MM.1S (cell line): ENCODE results near the gene NLRC3.
A peak's percentile ranks its signal among the peaks of the same experiment; 100 is the strongest.

Source experiments
- DNase-seq: peaks from one replicate; pipeline ENCODE4 v3.0.0-alpha.2; 2015
- H2AFZ ChIP-seq: fragments of 300-600 bp; sonication (generic); 2 replicates; pipeline ENCODE4 v1.6.0; 2016; ENCODE audit warnings: antibody characterized with exemption, low read length
- H3F3A ChIP-seq: fragments of 300-600 bp; sonication (generic); 2 replicates; pipeline ENCODE4 v1.6.1; 2016; ENCODE audit warnings: mild to moderate bottlenecking, antibody characterized with exemption, low read length, moderate library complexity, mixed read lengths; ENCODE audit not compliant: insufficient read depth
- H3K27ac ChIP-seq: fragments of 300-600 bp; sonication (generic); 2 replicates; pipeline ENCODE4 v1.5.1; 2016; ENCODE audit warnings: mild to moderate bottlenecking, low read length
- H3K27me3 ChIP-seq: fragments of 300-600 bp; sonication (generic); replicated peaks from 2 replicates; pipeline ENCODE4 v1.6.0; 2016; ENCODE audit warnings: low read length; ENCODE audit not compliant: insufficient read depth
- H3K36me3 ChIP-seq: fragments of 300-600 bp; sonication (generic); replicated peaks from 2 replicates; pipeline ENCODE4 v1.6.1; 2016; ENCODE audit warnings: mild to moderate bottlenecking, low read length, mixed read lengths; ENCODE audit not compliant: insufficient read depth
- H3K4me1 ChIP-seq: fragments of 300-600 bp; sonication (generic); 2 replicates; pipeline ENCODE4 v1.6.1; 2016; ENCODE audit warnings: low read length, mixed read lengths
- H3K4me2 ChIP-seq: fragments of 300-600 bp; sonication (generic); 2 replicates; pipeline ENCODE4 v1.6.0; 2016; ENCODE audit warnings: low read depth, low read length
- H3K4me3 ChIP-seq: fragments of 300-600 bp; sonication (generic); 2 replicates; pipeline ENCODE4 v1.5.1; 2016; ENCODE audit warnings: low read length, mixed read lengths
- H3K79me2 ChIP-seq: fragments of 300-600 bp; sonication (generic); 2 replicates; pipeline ENCODE4 v1.6.1; 2016; ENCODE audit warnings: mixed run types, low read length, mixed read lengths
- H3K9ac ChIP-seq: fragments of 300-600 bp; sonication (generic); 2 replicates; pipeline ENCODE4 v1.6.1; 2016; ENCODE audit warnings: low read length, mixed read lengths
- H3K9me2 ChIP-seq: fragments of 300-600 bp; sonication (generic); replicated peaks from 2 replicates; pipeline ENCODE4 v1.6.1; 2016; ENCODE audit warnings: mild to moderate bottlenecking, low read length, mixed read lengths; ENCODE audit not compliant: insufficient read depth
- H3K9me3 ChIP-seq: fragments of 300-600 bp; sonication (generic); replicated peaks from 2 replicates; pipeline ENCODE4 v1.6.1; 2016; ENCODE audit warnings: mild to moderate bottlenecking, low read length, mixed read lengths; ENCODE audit not compliant: insufficient read depth
- H4K20me1 ChIP-seq: fragments of 300-600 bp; sonication (generic); 2 replicates; pipeline ENCODE4 v1.6.1; 2016; ENCODE audit warnings: mild to moderate bottlenecking, low read length, moderate library complexity, mixed read lengths; ENCODE audit not compliant: insufficient read depth
- EZH2 ChIP-seq: fragments of 300-600 bp; sonication (generic); optimal IDR thresholded peaks from 2 replicates; pipeline ENCODE3; 2017; ENCODE audit warnings: low read depth, mild to moderate bottlenecking, antibody characterized with exemption, low read length, mixed read lengths
- EZH2phosphoT487 ChIP-seq: fragments of 300-600 bp; sonication (generic); IDR thresholded peaks from 2 replicates; pipeline ENCODE4 v1.6.1; 2018; ENCODE audit warnings: antibody characterized with exemption, low read length
- TF ChIP-seq, protein P1 (sequence below): fragments of 300-600 bp; sonication (generic); IDR thresholded peaks from 2 replicates; pipeline ENCODE4 v1.5.1; 2016; ENCODE audit warnings: antibody characterized with exemption, low read length, mixed read lengths

The NLRC3 gene

DNA sequence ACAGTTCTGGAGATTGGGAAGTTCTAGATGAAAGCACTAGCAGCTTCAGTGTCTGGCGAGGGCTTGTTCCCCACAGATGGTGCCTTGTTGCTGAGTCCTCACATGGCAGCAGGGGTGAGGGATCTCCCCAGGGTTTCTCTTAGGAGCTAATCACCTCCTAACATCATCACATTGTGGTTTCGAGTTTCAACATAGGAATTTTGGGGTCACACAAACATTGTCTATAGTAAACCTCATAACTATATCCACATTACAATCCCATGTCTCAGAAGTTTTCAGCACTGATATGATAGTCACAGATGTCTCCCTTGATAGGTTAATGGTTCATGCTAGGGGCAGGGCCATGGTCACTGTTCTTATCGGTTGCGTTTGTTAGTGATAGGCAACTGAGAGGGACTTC, 62.6 kb downstream of the NLRC3 start:
- Histone ChIP-seq H3F3A (peaks cover 9% of the 10 kb centered on the region), H3K27me3 (no peaks in the 10 kb centered on the region), H3K9ac (0 out of 2 replicates have a peak overlapping the region, but pooled peaks have one; percentile 23), H3K36me3 (no peaks in the 10 kb centered on the region), H3K4me1 (peaks cover 29% of the 10 kb centered on the region), H2AFZ (peak overlapping the region; percentile 13), H3K4me2 (peak overlapping the region; percentile 27), H3K4me3 (no peak overlapping the region; the same call in 1 of the 2 replicates), H4K20me1 (no peaks in the 10 kb centered on the region), H3K9me2 (no peaks in the 10 kb centered on the region), H3K9me3 (no peaks in the 10 kb centered on the region), H3K79me2 (no peaks in the 10 kb centered on the region), H3K27ac (peak overlapping the region; percentile 57)
- TF ChIP-seq EZH2, result no peak
- TF ChIP-seq, protein P1, sequence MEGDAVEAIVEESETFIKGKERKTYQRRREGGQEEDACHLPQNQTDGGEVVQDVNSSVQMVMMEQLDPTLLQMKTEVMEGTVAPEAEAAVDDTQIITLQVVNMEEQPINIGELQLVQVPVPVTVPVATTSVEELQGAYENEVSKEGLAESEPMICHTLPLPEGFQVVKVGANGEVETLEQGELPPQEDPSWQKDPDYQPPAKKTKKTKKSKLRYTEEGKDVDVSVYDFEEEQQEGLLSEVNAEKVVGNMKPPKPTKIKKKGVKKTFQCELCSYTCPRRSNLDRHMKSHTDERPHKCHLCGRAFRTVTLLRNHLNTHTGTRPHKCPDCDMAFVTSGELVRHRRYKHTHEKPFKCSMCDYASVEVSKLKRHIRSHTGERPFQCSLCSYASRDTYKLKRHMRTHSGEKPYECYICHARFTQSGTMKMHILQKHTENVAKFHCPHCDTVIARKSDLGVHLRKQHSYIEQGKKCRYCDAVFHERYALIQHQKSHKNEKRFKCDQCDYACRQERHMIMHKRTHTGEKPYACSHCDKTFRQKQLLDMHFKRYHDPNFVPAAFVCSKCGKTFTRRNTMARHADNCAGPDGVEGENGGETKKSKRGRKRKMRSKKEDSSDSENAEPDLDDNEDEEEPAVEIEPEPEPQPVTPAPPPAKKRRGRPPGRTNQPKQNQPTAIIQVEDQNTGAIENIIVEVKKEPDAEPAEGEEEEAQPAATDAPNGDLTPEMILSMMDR, result no peak
- no peak for TF ChIP-seq EZH2phosphoT487
- no peak for DNase-seq

DNA sequence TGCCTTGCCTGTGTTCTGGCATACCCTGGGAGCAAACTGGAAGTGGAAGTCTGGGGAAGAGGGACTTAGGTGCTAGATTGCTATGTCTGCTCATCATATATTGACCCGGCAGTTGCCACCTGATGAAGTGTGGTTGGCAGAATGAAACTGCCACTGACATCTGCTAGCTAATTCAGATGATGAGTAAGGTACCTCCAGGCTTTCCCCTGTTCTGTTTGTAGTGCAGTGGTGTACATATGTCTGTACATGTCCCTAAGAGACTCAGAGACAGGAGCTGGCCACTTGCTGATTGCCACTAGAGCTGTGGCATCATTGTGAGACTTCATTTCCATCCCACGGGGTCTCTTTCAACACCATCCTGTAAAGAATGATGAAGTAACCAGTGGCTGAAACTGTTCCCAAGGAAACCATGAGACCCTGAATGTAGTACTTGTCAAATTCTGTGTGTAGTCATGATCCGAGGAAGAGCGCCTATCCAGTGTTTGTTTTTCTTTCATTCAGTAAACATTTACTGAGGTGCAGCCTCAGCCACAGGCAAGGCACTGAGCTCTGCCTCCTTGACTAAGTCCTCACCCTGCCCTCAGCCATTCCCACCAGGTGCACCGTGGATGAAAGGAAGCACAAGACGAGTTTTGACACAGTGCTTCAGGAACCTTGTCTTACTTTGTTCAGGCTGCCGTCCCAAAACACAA, 63.2 kb downstream of the NLRC3 start:
- Histone ChIP-seq H2AFZ (peak overlapping the region; percentile 13), H4K20me1 (no peaks in the 10 kb centered on the region), H3F3A (peaks cover 15% of the 10 kb centered on the region), H3K27ac (peak overlapping the region; percentile 57), H3K9me3 (no peaks in the 10 kb centered on the region), H3K36me3 (no peaks in the 10 kb centered on the region), H3K27me3 (no peaks in the 10 kb centered on the region), H3K79me2 (no peaks in the 10 kb centered on the region), H3K4me1 (peaks cover 34% of the 10 kb centered on the region), H3K9me2 (no peaks in the 10 kb centered on the region), H3K4me2 (peak overlapping the region; percentile 27), H3K4me3 (no peak overlapping the region; the same call in 1 of the 2 replicates), H3K9ac (peak overlapping the region; percentile 23; the same call in 1 of the 2 replicates)
- TF ChIP-seq, protein P1, result no peak
- TF ChIP-seq EZH2phosphoT487, result no peak
- TF ChIP-seq EZH2, result no peak
- peak; percentile 80 for DNase-seq

DNA sequence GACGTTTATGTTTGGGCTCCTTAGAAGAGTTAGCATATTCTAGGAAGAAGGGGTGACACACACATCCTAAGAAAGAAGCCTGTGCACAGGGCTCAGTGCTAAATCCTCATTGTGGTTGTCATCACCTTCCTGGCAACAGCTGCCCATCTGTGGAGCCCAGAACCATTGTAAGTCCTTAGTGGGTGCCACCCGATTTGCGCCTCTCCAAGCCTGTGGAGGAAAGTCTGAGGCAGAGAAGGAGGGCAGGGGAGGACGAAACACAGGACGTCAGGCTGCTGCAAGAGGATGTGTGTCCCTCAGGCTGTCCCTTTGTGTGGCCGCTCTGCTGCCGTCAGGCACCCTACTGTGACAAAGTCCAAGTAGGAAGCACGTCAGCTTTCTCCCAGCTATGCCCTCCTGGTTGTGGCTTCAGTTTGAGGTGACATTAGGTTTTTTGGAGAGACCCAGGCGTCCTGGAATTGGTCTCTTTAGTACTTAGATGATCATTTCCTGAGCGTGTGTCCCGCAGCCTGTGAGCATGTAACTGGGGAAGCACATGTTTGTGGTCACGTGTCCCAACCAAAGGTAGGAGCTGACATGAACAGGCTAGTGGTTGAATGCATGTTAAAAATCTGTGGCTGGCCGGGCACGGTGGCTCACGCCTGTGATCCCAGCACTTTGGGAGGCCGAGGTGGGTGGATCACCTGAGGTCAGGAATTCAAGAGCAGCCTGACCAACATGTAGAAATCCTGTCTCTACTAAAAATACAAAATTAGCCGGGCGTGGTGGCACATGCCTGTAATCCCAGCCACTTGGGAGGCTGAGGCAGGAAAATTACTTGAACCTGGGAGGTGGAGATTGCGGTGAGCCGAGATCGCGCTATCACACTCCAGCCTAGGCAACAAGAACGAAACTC, 65.7 kb downstream of the NLRC3 start:
- Histone ChIP-seq H3F3A (peaks cover 15% of the 10 kb centered on the region), H3K9me3 (no peaks in the 10 kb centered on the region), H3K4me2 (no peak overlapping the region), H3K4me1 (peaks cover 36% of the 10 kb centered on the region), H3K36me3 (no peaks in the 10 kb centered on the region), H3K9me2 (no peaks in the 10 kb centered on the region), H4K20me1 (no peaks in the 10 kb centered on the region), H2AFZ (no peak overlapping the region), H3K27me3 (no peaks in the 10 kb centered on the region), H3K27ac (no peak overlapping the region), H3K79me2 (no peaks in the 10 kb centered on the region), H3K9ac (no peak overlapping the region), H3K4me3 (no peak overlapping the region)
- no peak for DNase-seq
- TF ChIP-seq EZH2phosphoT487 (no peak), EZH2 (no peak)
- TF ChIP-seq, protein P1, result no peak
